Measurements from ENCODE around the gene THRAP3.

- no peak for TF ChIP-seq YY1 (IDR thresholded peaks at IDR 0.05; ENCODE audit: insufficient read depth, insufficient read length)
- TF ChIP-seq ZNF274 (IDR thresholded peaks at IDR 0.05; ENCODE audit: low read depth, low read length) = no peak
These were observed 45.0 kb upstream of the THRAP3 start for GRCh38 chr1:36179220-36179600.
